PC-9 (cell line): ENCODE results near the gene EWSR1. TPM values are rescaled to one million over a fixed set of nuclear protein-coding genes. Genes with fewer than 3 reads are reported as not detected.

Experiments used
- BruUV-seq: library from RNA; stranded (reverse); fragments of 400-500 nt; replicated peaks from 2 replicates; lab custom pipeline; 2021; lab: Mats Ljungman, UMichigan
- CTCF ChIA-PET: fragments of 300-600 bp; sonication (Branson Sonifier 250); formaldehyde crosslinking; loops from one replicate; lab custom pipeline; 2022; ENCODE audit warnings: antibody characterized with exemption; lab: Charles Lee
- POLR2A ChIA-PET: fragments of 300-600 bp; sonication (Branson Sonifier 250); formaldehyde crosslinking; loops from one replicate; lab custom pipeline; 2022; ENCODE audit warnings: antibody characterized with exemption; ENCODE audit not compliant: unreplicated experiment; lab: Charles Lee
- DNase-seq, 2 experiments: peaks; one replicate each; pipeline versions ENCODE4 v3.0.0 to v3.0.0-alpha.2; 2015 to 2022; ENCODE audit warnings: mixed read lengths in 1 of 2
- H2AFZ ChIP-seq: fragments of 200-600 bp; sonication (generic); 2 replicates; pipeline ENCODE4 v1.8.1; 2017; ENCODE audit warnings: antibody characterized with exemption
- H3F3A ChIP-seq: fragments of 200-600 bp; sonication (generic); 2 replicates; pipeline ENCODE4 v1.8.1; 2017; ENCODE audit warnings: antibody characterized with exemption, mild to moderate bottlenecking, low read depth; ENCODE audit not compliant: insufficient read depth
- H3K27ac ChIP-seq: fragments of 200-600 bp; sonication (generic); 2 replicates; pipeline ENCODE4 v1.6.1; 2016; ENCODE audit warnings: mixed run types
- H3K27me3 ChIP-seq: fragments of 200-600 bp; sonication (generic); 2 replicates; pipeline ENCODE4 v1.6.1; 2016; ENCODE audit warnings: low read depth, mixed run types; ENCODE audit not compliant: insufficient read depth
- H3K36me3 ChIP-seq: fragments of 200-600 bp; sonication (generic); 2 replicates; pipeline ENCODE4 v1.6.1; 2016; ENCODE audit warnings: low read depth, mixed run types
- H3K4me1 ChIP-seq: fragments of 200-600 bp; sonication (generic); replicated peaks from 2 replicates; pipeline ENCODE4 v1.6.1; 2016; ENCODE audit warnings: mixed run types; ENCODE audit not compliant: insufficient read depth
- H3K4me2 ChIP-seq: fragments of 200-600 bp; sonication (generic); 2 replicates; pipeline ENCODE4 v1.6.1; 2017; ENCODE audit warnings: mixed run types
- H3K4me3 ChIP-seq: fragments of 200-600 bp; sonication (generic); 2 replicates; pipeline ENCODE4 v1.6.1; 2016; ENCODE audit warnings: mixed run types
- H3K79me2 ChIP-seq: fragments of 200-600 bp; sonication (generic); 2 replicates; pipeline ENCODE4 v1.6.1; 2017; ENCODE audit warnings: low read depth, mixed run types
- H3K9me2 ChIP-seq: fragments of 200-600 bp; sonication (generic); 2 replicates; pipeline ENCODE4 v1.8.1; 2017; ENCODE audit warnings: mild to moderate bottlenecking; ENCODE audit not compliant: insufficient read depth
- H3K9me3 ChIP-seq: fragments of 200-600 bp; sonication (generic); 2 replicates; pipeline ENCODE4 v1.8.1; 2016; ENCODE audit warnings: low read depth; ENCODE audit not compliant: insufficient read depth
- H4K20me1 ChIP-seq: fragments of 200-600 bp; sonication (generic); 2 replicates; pipeline ENCODE4 v1.8.1; 2017; ENCODE audit not compliant: insufficient read depth
- EZH2 ChIP-seq: fragments of 200-600 bp; sonication (generic); IDR thresholded peaks from 2 replicates; pipeline ENCODE4 v1.8.0; 2017; ENCODE audit warnings: antibody characterized with exemption, low read depth
- intact Hi-C: fragments of 100-400 bp; cut with micrococcal nuclease; formaldehyde crosslinking; loops from one replicate; pipeline ENCODE4 v1.10.0; 2022; ENCODE audit not compliant: unreplicated experiment
- total RNA-seq: library from RNA; stranded (reverse); gene quantifications from 2 replicates; pipeline ENCODE4 v1.2.3, GENCODE V29; 2021
- TF ChIP-seq, protein P1 (sequence below): fragments of 200-600 bp; sonication (generic); conservative IDR thresholded peaks from 2 replicates; pipeline ENCODE4 v1.6.1; 2017; ENCODE audit warnings: mixed run types, antibody characterized with exemption, mild to moderate bottlenecking, moderate library complexity

EWSR1 gene
- total RNA-seq, 1 experiment from 2014 or later = 200 TPM

GRCh38 chr22:29331658-29332300 is 63.7 kb downstream of the EWSR1 start:
- ChIA-PET CTCF (no interaction called here), POLR2A (no interaction called here)
- BruUV-seq = no TSS peak

DNA sequence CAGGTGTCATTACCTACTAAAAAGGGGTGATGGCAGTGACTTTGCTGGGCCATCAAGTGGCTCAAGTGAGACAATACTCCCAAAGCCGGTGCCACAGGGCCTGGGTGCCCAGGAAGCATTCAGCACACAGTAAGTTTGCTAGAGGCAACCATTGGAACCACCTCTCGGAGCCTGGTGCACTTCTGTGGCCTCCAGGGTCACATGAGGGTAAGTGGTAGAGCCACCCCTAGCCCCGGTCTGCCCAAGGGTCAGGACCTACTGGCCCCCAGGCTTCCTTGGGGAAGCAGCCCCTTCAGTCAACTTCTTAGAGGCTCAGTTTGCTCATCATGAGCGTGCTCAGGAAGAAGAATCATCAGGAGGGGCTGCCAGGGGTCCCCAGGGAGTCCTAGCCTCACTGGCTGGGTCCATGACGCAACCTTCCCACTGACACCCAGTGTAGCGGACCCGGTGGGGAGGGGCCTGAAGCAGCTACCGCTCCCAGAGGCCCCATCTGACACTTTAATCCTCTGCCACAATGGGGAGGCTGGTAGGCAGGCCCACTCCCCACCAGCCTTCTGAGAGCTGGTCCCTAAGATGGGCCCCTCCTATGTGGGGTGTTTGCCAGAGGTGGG is 64.9 kb downstream of the EWSR1 start:
- DNase-seq = no peak
- TF ChIP-seq EZH2 = no peak
- TF ChIP-seq, protein P1, sequence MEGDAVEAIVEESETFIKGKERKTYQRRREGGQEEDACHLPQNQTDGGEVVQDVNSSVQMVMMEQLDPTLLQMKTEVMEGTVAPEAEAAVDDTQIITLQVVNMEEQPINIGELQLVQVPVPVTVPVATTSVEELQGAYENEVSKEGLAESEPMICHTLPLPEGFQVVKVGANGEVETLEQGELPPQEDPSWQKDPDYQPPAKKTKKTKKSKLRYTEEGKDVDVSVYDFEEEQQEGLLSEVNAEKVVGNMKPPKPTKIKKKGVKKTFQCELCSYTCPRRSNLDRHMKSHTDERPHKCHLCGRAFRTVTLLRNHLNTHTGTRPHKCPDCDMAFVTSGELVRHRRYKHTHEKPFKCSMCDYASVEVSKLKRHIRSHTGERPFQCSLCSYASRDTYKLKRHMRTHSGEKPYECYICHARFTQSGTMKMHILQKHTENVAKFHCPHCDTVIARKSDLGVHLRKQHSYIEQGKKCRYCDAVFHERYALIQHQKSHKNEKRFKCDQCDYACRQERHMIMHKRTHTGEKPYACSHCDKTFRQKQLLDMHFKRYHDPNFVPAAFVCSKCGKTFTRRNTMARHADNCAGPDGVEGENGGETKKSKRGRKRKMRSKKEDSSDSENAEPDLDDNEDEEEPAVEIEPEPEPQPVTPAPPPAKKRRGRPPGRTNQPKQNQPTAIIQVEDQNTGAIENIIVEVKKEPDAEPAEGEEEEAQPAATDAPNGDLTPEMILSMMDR = no peak
- intact Hi-C loops = no loop called here
- no TSS peak for BruUV-seq
- Histone ChIP-seq H3K9me2 (no peaks in the 10 kb centered on the region), H3K4me2 (no peak overlapping the region), H3K79me2 (no peaks in the 10 kb centered on the region), H3K4me1 (no peaks in the 10 kb centered on the region), H3K9me3 (no peaks in the 10 kb centered on the region), H3K36me3 (no peaks in the 10 kb centered on the region; the same call in 1 of the 2 replicates), H4K20me1 (no peaks in the 10 kb centered on the region), H3K4me3 (no peak overlapping the region), H3K27ac (no peak overlapping the region), H3F3A (no peaks in the 10 kb centered on the region), H2AFZ (no peak overlapping the region), H3K27me3 (no peaks in the 10 kb centered on the region)
- ChIA-PET CTCF (no interaction called here), POLR2A (no interaction called here)

More at GRCh38 chr22:29331658-29332300, 63.7 kb downstream of the EWSR1 start:
- TF ChIP-seq, protein P1 = no peak
- no peak for TF ChIP-seq EZH2
- H3K27me3 ChIP-seq = no peaks in the 10 kb centered on the region
- no peaks in the 10 kb centered on the region for H3K79me2 ChIP-seq
- no peaks in the 10 kb centered on the region for H3K4me1 ChIP-seq
- H3K4me2 ChIP-seq = no peak overlapping the region
- no peak for DNase-seq
- H3K4me3 ChIP-seq = no peak overlapping the region
- no peaks in the 10 kb centered on the region; the same call in 1 of the 2 replicates for H3K36me3 ChIP-seq
- no peaks in the 10 kb centered on the region for H4K20me1 ChIP-seq
- no peaks in the 10 kb centered on the region for H3K9me3 ChIP-seq
- no peak overlapping the region for H3K27ac ChIP-seq
- intact Hi-C loops = no loop called here
- no peak overlapping the region for H2AFZ ChIP-seq
- no peaks in the 10 kb centered on the region for H3K9me2 ChIP-seq
- H3F3A ChIP-seq = no peaks in the 10 kb centered on the region

GRCh38 chr22:29334148-29334547 is 66.1 kb downstream of the EWSR1 start:
- ChIA-PET CTCF (no interaction called here), POLR2A (no interaction called here)
- no peaks in the 10 kb centered on the region for H3K9me3 ChIP-seq
- no peaks in the 10 kb centered on the region for H3K4me1 ChIP-seq
- H3K9me2 ChIP-seq = no peaks in the 10 kb centered on the region
- BruUV-seq = no TSS peak
- DNase-seq = no peak
- H3F3A ChIP-seq = no peaks in the 10 kb centered on the region
- no peak overlapping the region for H2AFZ ChIP-seq
- H4K20me1 ChIP-seq = no peaks in the 10 kb centered on the region
- no peak overlapping the region for H3K4me2 ChIP-seq
- no peaks in the 10 kb centered on the region; the same call in 1 of the 2 replicates for H3K36me3 ChIP-seq
- TF ChIP-seq, protein P1 = no peak
- no peak for TF ChIP-seq EZH2
- no peak overlapping the region for H3K27ac ChIP-seq
- H3K79me2 ChIP-seq = no peaks in the 10 kb centered on the region
- intact Hi-C loops = no loop called here
- no peaks in the 10 kb centered on the region for H3K27me3 ChIP-seq
- H3K4me3 ChIP-seq = no peak overlapping the region
